GM19372 (cell line): ENCODE results near the gene DNAJC8.
A peak's percentile ranks its signal among the peaks of the same experiment; 100 is the strongest.

ENCODE experiments used
- ATAC-seq: cut with Tn5 transposase; IDR thresholded peaks from one replicate; pipeline ENCODE4 v1.9.1; 2021; ENCODE audit warnings: mild to moderate bottlenecking, low read depth, moderate library complexity; ENCODE audit not compliant: unreplicated experiment

Gene DNAJC8

DNA sequence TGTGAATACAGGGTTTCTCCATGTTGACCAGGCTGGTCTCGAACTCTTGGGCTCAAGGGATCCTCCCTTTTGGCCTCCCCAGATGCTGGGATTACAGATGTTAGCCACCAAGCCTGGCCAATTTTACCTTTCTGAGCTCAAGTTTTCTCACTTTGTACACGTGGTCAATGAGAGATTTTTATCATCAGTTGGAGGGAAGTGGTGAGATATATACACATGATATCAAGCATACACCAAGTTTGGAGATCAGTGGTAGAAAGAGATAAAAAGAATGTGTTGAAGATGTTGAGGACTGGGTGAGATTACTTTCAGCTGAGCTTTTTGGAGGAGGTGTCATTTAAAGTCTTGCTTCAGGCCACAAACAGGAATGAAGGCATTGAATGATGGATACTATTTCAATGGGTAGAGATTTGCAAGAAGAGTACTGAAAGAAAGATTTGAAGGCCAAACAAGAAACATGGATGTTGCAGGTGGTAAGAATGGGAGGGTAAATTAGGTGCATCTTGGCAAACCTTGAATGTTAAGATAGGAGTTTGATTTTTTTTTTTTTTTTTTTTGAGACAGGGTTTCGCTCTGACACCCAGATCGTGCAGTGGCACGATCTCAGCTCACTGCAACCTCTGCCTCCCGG lies 23.5 kb upstream of the DNAJC8 start:
- no peak for ATAC-seq

DNA sequence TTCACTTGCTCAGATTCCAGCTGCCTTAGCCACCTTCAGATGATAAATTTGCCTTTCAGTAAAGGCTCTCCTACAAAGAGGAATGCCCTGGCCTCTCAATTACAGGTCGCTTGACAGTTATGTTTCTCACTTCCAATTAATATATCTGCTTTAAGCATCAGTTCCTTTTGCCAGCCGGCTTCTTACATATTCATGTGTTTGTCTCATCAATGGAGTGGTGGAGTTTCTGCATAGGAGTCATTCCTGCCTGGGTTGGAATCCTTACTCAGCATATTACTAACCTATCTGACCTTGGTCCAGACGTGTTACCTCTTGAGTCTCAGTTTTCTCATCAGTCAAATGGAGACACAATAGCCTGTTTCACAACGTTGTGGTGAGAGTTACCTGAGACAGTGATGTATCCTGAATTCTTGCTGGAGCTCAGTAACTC lies 17.1 kb upstream of the DNAJC8 start:
- ATAC-seq: no peak

DNA sequence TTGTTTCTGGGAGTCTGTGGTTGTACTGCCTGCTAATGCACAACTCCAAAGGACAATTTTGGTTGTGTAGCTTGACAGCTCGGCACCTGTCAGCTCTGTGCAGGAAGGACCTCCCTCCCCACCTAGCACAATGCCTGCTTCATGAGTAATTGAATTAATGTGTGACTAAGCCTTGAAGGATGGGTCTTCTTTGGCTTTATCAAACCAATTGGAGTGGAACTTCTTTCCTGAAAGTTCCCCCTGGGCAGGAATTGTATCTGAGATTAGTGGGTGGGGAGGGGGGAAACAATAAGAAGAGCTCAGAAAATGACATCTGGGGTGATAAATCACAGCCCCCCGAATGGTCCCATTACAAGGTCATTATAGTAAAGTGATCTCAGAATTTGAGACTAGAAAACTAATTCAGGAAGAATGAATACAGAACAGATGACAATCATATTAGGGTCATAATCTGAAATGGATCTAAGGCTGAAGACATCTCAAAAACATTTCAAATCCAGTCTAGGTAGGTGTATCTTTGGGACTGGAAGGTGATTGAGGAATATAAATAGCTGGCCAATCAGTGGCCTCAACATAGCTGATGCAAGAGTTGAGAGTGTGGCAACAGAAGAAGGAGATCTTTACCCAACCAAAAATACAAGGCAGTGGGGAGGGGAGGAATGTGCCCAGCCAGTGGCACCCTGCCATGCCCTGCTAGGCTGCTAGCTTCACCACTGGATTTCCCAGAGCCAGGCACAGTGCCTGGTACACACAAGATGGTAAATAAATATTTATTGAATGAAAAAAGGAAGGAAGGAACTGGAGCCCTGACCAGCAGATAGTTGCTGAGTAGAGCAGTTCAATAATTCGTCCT lies 16.4 kb upstream of the DNAJC8 start:
- ATAC-seq: no peak

DNA sequence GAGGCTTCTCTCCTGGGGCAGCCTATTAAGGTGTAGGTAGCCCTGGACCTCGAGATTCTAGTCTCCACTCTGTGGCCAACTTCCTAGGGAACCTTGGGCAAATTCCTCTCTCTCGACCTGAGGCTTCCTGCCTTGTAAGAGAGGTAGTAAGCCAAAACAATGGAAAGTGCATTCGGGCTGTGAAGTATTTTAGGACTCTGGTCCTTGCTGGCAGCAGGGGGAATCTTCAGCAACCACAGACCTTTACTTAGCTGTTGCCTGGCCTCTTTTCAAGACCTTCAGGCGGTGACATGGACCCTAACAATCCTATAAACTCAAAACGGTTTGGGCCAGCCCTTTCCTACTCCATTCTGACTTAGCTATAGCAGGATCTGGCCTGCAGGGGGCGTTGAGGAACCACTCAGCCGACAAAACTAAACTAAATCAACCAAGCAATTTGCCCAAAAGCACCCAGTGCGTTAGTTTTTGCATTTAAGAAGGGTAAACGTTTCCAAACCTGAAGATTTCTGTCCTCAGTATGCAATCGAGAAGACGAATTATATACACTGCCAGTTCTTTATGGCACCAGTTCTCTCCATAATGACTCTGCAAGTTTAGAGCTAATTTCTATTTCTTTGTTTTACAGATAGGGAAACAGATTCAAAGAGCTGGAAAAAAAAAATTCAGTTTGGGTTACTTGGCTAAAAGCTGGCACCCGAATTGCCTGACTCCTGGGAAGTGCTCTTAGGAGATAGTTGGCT lies 15.6 kb upstream of the DNAJC8 start:
- ATAC-seq: no peak

DNA sequence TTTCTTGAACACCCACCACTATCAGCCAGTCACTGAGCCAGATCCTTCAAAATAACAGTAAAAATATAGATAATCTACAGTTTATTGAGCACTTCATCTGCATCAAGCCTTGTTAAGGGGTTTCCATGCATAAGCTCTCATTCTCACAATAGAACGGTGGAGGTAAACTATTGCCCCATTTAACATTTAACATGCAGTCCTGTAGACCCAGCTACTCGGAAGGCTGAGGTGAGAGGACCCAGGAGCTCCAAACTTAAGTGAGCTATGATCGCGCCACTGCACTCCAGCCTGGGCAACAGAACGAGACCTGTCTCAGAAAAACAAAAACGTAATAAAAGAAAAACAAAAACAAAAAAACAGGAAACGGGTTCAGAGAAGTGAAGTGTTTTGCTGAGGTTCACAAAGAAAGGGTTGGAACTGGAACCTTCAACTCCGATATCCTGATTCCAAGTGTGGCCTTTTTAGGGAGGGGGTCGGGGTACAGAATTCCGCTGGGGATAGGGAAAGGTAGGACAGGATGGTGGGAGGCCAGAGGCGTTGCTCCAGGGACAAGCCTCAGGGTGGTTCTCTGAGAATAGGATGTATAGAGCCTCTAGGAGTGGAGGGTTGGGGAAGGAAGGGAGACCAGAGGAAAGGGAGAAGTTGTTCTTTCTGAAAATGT lies 14.9 kb upstream of the DNAJC8 start:
- ATAC-seq: no peak

DNA sequence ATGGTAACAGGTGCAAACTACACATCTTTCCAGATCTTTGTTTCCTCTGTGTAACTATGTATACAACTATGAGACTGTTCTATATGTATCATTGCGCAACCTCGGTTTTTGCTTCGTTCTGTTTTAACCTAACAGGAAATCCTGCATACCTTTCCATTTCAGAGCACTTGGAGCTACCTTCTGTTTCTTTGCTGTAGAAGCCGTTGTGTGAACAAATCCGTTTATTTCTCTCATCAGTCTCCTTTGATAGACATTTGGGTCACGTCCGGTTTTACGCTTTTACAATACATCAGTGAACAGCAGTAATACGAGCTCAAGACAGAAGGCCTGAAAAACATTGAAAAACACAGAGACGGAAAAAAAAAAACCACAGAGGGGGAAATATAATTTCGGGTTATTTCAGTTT lies 13.6 kb upstream of the DNAJC8 start:
- ATAC-seq: no peak

DNA sequence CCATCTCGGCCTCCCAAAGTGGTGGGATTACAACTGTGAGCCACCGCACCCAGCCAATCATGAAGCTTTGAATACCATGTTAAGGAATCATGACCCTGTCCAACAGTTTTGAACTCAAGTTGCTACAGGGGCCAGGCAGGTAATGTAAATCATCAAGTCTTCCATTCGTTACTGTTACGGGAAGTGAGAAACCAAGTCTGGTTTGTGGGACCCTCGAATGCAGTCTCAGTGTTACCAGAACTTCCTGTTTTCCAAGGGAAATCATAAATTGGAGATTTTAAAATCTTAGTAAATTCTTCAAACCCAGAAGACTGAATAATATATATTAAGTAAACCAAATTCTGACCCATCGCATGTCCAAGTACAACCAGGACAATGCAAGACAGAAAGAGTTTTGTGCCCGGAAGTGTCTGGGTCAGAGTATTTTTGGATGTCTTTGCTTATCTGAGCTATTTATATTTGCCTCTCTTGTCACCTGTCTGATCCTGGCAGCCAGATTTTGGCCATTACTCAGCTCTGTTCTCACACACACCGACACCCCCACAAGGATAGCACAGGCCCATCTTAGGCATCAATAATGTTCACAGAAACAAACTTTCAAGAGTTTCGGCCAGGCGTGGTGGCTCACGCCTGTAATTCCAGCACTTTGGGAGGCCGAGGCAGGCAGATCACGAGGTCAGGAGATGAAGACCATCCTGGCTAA lies 11.9 kb upstream of the DNAJC8 start:
- ATAC-seq: no peak

DNA sequence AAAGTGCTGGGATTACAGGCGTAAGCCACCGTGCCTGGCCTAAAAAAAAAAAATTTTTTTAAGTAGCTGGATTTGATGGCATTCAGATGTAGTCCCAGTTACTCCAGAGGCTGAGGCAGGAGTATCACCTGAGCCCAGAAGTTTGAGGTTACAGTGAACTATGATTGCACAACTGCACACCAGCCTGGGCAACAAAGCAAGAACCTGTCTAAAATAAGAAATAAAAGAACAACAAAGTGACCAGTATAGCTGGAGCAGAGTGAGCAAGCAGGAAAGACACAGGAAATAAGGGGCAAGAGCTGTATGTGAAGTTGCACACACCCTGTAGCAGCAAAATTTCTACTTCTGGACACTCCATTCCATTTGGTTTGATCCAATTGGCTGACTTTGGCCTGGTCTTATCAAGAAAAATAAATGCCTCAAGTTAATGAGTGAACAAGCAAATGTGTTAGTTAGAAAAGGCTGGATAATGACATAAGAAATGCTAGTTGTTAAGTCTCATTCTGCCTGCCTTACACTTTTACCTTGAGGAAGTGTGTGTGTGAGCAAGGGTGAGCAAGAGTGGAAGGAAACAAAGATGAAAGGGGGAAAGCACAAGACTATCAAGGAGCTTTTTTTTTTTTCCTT lies 11.0 kb upstream of the DNAJC8 start:
- ATAC-seq: no peak

DNA sequence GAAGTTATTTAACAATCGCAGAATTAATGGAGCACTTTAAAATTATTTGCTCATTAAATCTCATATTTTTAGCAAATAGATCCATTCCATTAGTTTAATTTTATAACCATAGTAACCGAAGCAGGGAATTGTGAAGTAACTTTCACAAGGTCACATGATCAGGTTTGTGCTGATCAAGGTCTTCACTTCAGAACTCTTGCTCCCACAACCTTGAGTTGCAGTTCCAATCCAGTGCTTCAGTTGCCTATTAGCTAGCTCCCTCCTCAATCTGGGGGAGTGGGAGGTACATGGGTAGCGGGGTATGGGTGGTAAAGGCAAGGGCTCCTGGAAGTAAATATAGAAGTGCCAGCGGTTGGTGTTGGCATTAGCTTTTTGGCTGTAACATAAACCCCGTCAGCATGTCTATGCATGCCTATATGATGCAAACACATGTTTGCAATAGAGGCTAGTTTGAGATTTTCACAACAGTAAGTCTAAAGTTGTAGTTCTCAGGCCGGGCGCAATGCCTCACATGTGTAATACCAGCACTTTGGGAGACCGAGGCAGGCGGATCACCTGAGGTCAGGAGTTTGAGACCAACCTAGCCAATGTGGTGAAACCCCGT lies 8.9 kb upstream of the DNAJC8 start:
- no peak for ATAC-seq

DNA sequence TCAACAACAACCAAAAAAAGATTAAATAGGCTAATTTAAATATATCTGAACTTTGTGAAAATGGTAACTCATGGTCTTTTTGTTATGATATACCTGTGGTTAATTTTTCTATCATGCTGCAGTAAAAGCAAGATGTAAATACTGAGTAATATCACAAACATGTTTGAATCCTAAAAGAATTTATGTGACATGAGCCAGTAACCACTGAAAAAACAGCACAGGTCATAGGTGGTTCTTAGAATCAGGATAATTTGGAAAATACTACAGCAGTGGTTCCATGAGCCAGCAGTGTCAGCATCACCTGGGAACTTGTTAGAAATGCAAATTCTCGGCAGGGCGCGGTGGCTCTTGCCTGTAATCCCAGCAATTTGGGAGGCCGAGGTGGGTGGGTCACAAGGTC lies 7.2 kb upstream of the DNAJC8 start:
- ATAC-seq: no peak

DNA sequence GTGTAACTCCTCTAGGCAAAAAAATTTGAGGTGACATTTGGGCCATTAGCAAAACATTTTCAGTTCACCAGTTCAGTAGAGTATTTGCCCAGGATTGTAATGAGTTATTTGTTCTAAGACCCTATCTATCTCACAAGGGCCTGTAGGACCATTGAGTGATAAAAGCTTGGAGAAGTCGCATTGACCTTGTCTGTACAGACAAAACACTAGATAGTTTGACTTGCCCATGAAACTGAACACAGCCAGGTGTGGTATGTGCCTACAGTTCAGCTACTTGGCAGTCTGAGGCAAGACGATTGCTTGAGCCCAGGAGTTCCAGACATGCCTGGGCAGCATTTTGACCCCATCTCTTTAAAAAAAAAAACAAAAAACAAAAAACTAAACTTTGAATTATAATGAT lies 6.2 kb upstream of the DNAJC8 start:
- no peak for ATAC-seq

DNA sequence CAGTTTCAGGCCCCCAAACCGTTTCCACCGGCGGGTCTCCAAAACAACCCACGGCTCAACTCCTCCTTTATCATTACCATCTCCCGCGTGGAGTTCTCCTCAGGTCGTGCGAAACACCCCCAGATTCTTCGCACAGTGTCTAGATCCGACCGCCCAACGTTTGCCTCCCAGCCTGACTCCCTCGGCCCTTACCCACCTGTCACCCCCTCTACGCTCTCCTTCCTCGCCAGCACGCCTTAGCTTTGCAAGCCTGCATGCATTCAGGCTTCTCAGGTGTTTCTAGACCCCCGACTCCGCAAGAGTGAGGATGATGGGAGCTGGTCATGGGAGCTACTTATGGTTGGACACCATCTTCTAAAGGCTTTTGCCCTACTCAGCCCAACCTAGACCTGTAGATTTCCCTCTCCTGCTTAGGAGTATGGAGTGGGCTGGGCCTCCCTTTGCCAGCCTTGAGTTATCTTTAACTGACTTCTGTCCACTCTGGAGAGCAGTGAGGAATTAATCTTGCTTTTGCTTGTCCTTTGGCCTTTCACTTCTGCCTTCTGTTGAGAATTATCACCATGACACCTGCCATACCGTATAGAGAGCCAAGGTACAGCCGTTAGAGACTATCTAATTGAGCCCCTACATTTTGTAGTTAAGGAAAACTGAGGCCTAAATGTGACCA lies 4.0 kb upstream of the DNAJC8 start:
- no peak for ATAC-seq

DNA sequence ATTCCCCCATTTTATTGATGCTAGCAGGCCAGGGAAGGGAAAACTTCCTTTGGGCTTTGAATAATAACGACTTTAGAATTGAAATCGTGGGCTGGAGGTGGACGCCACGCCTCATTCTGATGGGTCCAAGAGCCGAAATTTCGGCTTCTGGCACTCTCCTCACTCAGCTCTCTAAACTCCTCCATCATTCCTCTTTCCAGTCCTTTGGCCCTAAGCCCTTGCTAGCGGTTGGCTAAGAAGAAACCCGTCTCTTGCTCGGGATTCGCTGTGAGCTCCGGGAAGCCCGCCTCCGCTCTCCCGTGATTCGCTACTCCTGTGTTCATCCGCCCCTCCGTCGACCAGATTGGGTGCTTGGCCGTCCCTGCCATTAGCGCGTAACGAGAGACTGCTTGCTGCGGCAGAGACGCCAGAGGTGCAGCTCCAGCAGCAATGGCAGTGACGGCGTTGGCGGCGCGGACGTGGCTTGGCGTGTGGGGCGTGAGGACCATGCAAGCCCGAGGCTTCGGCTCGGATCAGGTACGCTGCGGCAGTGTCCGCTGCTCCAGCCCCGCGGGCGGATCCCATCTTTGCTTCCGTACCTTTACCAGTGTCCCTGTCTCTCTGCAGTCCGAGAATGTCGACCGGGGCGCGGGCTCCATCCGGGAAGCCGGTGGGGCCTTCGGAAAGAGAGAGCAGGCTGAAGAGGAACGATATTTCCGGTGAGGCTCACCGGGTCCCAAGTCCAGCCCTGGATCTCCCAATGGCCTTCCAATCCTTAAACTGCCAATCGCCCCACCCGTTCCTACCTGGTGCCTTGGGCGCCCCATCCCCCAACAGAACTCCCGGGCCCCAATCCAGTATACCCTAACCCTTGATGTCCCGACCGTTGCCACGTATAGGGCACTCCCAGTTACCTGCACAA lies 3.2 kb upstream of the DNAJC8 start, which contains the start of gene ATP5IF1:
ATP5IF1 (plus strand) TSS at position 370 of the 901 bp plus-strand sequence; CDS start at position 430, 60 bp downstream.
- ATAC-seq: peak; percentile 79

DNA sequence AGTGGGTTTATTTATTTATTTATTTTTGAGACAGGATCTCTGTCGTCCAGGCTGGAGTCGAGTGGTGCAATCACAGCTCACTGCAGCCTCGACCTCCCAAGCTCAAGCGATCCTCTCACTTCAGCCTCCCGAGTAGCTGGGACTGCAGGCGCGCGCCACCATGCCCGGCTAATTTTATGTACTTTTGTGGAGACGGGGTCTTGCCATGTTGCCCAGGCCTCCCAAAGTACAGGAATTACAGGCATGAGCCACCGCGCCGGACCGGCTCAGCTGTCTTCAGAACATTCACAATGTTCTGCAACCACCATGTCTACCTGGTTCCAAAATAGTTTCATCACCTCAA lies 406 bp upstream of the DNAJC8 start:
- no peak for ATAC-seq

DNA sequence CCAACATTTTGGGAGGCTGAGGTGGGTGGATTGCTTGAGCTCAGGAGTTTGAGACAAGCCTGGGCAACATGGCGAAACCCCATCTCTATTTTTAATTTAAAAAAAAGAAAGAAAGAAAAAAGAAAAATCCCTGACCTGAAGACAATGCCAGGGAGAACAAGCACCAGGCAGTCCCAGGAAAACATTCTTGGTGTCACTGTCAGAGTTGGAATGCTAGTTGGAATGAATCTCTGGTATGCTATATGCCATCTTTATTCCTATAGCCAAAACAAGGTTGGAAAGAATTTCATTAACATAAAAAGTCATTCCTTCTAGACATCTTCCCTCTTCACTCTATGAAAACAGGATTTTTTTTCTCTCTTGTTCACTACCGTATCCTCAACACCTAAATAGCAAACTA lies 2.8 kb downstream of the DNAJC8 start:
- ATAC-seq: no peak

DNA sequence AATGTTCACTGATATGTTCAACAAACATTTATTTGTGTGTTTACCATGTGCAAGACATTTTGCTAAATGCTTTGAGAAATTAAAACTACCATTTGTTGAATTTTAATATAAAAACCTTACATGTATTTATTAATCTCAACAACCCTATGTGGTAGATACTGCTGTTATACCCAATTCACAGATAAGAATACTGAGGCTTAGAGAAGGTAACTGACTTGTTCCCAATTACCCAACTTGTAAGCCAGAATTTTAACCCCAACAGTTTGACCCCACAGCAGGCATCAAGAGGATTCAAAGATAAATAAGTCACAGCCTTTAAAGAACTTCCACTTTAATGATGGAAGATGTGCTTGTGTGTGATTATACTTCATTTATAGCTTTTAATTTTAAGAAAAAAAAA lies 3.7 kb downstream of the DNAJC8 start:
- ATAC-seq: no peak

DNA sequence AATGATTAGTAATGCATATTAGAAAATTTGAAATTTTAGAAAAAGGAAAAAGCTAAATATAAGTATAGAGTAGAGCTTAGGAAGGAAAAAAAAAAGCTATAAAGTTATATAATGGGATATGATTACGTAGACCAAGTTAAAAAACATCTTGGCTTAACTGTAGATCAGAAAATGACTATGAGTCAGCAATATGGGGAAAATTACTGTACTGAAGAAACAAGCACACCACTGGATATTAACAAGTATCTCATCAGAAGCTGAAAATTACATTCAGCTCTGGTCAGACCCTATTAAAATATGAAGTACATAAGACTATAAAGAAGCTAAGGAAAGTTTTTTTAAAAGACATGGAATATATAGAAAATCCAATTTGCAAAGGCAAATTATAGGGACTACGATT lies 19.5 kb downstream of the DNAJC8 start:
- ATAC-seq: no peak

DNA sequence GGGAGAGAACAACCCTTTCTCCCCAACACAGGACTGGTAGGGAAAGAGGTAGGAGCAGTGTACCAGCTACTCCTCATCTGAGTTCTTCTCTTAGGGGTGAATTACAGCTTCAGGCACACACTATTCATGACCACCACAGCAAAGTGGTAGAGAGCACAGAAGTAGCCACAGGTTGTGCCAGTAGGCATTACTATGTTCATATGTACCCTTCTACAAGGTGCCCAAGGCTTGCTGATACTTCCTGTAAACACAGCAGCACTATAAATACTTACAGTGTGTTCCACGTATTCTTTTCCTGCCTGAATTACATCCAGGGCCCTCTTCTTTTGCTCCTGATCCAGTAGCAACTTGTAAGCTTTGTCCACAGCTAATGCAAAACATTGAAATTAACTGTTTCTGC lies 23.1 kb downstream of the DNAJC8 start:
- ATAC-seq: no peak
